NCI-H510A treated with DMSO at 0.1 percent for 48 hours (cell line): ENCODE data around the gene RRAGC.

Source experiments
- DNase-seq: peaks from one replicate; lab custom pipeline; 2025; lab: John Stamatoyannopoulos, UW

The RRAGC gene, protein sequence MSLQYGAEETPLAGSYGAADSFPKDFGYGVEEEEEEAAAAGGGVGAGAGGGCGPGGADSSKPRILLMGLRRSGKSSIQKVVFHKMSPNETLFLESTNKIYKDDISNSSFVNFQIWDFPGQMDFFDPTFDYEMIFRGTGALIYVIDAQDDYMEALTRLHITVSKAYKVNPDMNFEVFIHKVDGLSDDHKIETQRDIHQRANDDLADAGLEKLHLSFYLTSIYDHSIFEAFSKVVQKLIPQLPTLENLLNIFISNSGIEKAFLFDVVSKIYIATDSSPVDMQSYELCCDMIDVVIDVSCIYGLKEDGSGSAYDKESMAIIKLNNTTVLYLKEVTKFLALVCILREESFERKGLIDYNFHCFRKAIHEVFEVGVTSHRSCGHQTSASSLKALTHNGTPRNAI

GRCh38 chr1:38859561-38860453, at the start of gene RRAGC:
Gene RRAGC, minus strand, starts transcription at chr1:38859772. Its CDS starts 126 bp downstream, at chr1:38859646.
- DNase-seq, result peak; percentile 100

DNA sequence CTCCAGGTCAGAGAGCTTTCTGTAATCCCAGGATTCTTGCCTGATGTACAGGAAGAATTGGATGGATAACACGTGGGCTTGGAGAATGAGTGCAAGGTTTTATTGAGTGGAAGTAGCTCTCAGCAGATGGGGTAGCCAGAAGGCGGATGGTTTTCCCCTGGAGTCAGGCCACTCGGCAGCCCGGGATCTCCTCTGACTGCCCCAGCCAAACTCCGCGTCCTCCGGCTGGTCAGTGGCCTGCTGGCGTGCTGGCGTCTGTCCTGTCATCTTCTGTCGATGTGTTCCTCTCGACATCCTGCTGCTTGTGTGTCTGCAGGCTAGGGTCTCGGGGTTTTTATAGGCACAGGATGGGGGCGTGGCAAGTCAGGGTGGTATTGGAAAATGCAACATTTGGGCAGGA, 49.2 kb upstream of the RRAGC start:
- DNase-seq, result no peak

DNA sequence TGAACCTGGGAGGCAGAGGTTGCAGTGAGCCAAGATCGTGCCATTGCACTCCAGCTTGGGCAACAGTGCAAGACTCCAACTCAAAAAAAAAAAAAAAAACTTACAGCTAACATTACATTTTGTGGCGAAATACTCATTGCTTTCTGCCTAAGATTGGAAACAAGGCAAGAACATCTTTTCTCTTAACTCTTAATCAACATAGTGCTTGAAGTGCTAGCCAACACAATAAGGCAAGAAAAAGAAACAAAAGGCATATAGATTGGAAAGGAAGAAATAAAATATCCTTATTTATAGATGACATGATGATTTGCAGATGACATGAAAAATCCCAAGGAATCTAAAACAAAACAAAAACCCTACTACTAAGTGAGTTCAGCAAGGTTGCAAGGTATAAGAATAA, 46.4 kb upstream of the RRAGC start:
- DNase-seq, result no peak

GRCh38 chr1:38899560-38899959, 40.0 kb upstream of the RRAGC start:
- DNase-seq, result no peak

GRCh38 chr1:38898653-38899230, 39.2 kb upstream of the RRAGC start:
- DNase-seq, result no peak

- DNase-seq, result no peak
These were observed 36.6 kb upstream of the RRAGC start for GRCh38 chr1:38896169-38896568.

GRCh38 chr1:38892976-38893375, 33.4 kb upstream of the RRAGC start:
- no peak for DNase-seq

DNA sequence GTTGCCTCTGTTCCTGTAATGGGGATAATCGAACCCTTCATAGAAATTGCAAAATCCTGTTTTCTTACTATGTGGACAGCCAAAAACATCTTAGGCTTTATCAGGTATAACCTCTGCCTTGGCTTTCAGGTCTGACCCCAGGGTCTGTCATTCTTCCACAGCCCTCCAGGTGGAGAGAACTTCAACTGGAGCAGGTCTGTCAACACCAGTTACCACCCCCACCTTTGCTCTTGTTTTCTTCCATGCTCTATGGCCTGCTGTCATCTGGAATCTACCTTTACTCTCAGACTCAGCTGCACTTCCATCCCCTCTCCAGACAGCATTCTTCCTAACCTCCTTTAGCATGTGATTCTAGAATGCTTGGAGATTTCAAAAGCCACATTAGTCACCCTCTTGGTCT, 32.2 kb upstream of the RRAGC start:
- DNase-seq, result peak; percentile 69

DNA sequence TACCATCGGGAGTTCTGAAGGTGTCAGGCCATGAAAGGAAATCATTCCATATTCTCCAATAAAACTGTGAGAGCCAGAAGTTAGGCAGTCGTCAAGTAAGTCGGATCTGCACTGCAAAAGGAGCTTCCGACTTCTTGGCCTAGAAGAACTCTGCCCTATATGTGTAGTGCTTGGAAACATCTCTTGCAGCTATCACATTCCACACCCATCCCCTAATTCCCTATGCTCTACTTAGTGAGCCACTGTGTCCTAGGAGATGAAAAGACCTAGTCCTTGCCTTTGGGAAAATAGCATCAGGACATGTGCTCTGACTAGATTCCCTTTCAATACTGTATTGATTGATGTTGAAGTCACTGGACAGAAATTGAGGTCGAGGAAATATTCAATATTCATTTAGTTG, 30.0 kb upstream of the RRAGC start:
- no peak for DNase-seq

- no peak for DNase-seq
These were observed 29.1 kb upstream of the RRAGC start for GRCh38 chr1:38888423-38889333.

DNA sequence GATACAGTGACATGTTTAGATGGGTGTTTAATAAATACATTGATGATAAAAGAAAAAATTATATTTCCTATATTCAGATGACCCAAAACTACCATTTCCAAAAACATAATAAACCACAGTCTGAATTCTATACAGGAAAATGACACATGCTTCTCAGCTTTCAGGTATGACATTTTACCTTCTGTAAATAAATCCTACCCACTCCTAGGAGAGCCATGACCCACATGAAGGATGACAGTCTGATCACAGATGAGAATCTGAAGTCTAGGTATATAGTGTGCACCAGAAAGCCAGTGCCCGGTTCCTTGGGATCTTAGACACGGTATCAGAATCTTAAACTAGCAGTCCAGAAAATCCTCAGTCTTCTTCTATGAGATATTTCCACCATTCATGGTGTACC, 25.5 kb upstream of the RRAGC start:
- no peak for DNase-seq

GRCh38 chr1:38881487-38881886, 21.9 kb upstream of the RRAGC start, which contains the start of gene GJA9:
Gene GJA9, minus strand, starts transcription at chr1:38881587. Its CDS starts 5,489 bp downstream, at chr1:38876098.
- no peak for DNase-seq

DNA sequence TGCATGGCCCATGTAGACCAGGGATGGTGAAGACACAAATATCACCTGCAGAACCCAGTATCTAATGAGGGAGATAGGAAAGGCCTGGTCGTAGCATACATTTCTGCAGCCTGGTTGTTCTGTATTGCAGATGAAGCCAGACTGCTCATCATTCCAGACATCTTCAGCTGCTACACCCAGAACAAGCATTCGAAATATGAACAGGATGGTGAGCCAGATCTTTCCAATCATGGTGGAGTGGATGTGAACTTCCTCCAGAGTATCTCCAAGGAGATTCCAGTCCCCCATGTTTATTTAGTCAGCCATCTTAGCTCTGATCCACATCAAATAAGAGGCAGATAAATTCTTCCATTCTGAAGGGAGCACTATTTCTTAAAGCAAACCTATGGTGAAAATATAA, 16.2 kb upstream of the RRAGC start:
- DNase-seq, result no peak

- peak; percentile 100 for DNase-seq
These were observed 13.7 kb upstream of the RRAGC start, which contains the start of gene MYCBP for GRCh38 chr1:38873027-38873969. Gene MYCBP, minus strand, starts transcription at chr1:38873348. Its CDS starts 43 bp downstream, at chr1:38873305.

DNA sequence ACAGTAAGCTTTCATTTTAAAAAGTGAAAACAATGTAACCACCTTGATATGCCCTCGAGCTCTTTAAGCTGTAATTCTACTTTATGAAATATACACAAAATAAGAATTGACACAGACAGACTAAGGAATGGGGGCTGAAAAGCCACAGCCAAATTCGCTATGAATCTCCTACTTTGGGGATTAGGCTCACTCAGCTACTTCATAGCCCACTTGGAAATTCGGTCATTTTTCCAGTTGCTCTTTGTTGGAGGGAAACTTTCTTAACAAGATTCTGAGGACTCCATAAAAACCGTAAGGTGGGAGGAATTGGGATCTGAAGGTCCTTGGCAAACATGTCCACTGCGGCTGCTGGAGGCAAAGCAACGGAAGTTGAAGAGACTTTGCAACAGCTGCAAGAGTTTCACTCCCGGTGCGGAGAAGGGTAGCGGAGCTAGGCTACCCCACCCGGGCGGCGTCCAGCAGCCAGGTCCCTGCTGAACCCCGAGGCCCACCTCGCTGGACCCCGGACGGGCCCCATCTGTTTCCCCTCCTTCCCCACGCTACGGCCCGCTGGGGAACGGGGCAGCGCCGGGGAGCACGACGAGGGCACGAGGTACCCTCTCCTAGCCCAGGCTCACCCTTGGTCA, 12.9 kb upstream of the RRAGC start:
- peak; percentile 90 for DNase-seq

DNA sequence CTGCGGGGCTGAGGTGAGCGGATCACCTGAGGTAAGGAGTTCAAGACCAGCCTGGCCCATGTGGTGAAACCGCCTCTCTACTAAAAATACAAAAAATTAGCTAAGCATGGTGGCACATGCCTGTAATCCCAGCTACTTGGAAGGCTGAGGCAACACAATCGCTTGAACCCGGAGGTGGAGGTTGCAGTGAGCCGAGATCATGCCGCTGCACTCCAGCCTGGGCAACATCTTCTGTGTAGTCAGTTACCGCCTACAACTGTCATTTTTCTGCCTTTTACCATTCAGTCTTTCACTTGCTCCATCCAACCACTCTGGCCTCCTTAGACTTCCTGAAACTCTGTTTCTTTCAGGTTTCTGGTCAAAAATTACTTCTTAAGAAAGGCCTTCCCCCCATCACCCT, 11.4 kb upstream of the RRAGC start:
- DNase-seq, result no peak

- DNase-seq, result no peak
These were observed 7.6 kb upstream of the RRAGC start for GRCh38 chr1:38867208-38867607.

DNA sequence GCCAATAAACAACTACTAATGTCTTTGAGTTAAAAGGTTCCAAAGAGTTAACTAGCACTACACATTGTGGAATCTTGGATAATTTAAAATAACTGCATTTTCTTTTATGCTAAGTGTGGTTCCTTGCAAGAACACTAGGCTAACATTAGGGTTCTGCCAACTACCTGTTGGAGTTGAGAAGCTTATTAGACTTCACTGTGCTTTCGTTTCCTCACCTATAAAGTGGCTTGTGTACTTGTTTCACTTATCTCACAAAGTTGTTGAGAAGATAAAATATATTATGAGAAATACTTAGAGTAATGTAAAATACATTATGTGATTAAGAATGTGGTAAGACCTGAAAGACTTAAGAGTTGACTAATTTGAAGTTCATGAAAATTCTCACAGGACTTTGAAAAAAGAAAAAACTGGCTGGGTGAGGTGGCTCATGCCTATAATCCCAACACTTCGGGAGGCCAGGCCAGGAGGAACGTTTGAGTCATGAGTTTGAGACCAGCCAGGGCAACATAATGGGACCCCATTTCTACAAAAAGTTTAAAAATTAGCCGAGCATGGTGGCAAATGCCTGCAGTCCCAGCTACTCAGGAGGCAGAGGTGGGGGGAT, 5.6 kb upstream of the RRAGC start:
- no peak for DNase-seq

GRCh38 chr1:38860454-38860795, 853 bp upstream of the RRAGC start:
- DNase-seq, result peak; percentile 100
